ENCODE data around the gene RERE. TPM values are rescaled to one million over a fixed set of nuclear protein-coding genes. Genes with fewer than 3 reads are reported as not detected.

RERE gene
- total RNA-seq, 2 experiments from 2014 or later, result 73.1 to 211 TPM

DNA sequence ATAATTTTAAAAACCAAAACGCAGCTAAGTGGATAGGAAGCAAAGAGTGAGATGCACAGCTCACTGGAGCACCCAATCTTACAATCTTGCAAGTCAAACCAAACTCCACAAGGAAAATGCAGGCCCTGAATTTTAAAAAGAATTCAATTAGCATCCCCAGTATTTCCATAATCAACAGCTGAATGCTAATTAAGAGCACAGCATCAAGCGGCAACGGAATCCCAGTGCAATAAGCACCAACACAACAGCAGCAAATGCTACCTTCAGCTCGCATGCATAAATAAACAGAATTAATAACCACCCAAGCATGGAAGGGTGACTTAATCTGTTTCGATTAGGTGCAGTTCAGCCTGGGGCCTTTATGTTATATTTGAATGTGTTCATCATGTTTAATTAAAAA is 356.7 kb downstream of the RERE start:
- Histone ChIP-seq H3K36me3 (ENCODE audit: insufficient read depth, low read length) (peaks cover 34% of the 10 kb centered on the region; the same call in 1 of the 2 replicates), H3K4me3 (ENCODE audit: low read depth, low read length, poor library complexity, severe bottlenecking) (peak overlapping the region; percentile 32), H3K4me2 (ENCODE audit: low read length) (peak overlapping the region; percentile 65), H2AFZ (ENCODE audit: low read length) (no peak overlapping the region), H3K4me1 (ENCODE audit: insufficient read depth, low read length, poor library complexity, severe bottlenecking) (peaks cover 93% of the 10 kb centered on the region), H3K9me2 (ENCODE audit: insufficient read depth, low read length) (no peaks in the 10 kb centered on the region), H4K20me1 (ENCODE audit: insufficient read depth, low read length) (no peaks in the 10 kb centered on the region), H3K9me3 (ENCODE audit: low read length) (no peaks in the 10 kb centered on the region), H3K27ac (ENCODE audit: low read depth, low read length, poor library complexity, severe bottlenecking) (peak overlapping the region; percentile 82), H3K79me2 (ENCODE audit: insufficient read depth, low read depth, low read length) (peaks cover 54% of the 10 kb centered on the region)
- no TSS peak for BruUV-seq (replicated peaks)
- DNase-seq (ENCODE audit: low spot score), result no peak
- ChIA-PET POLR2A (interaction anchor here (0.5 to 2.2 kb wide), 17 partner anchors 9 to 234 kb away, joined by 3 to 9 read pairs (median 4); no protein-coding TSS in a partner anchor), CTCF (ENCODE audit: unreplicated experiment) (no interaction called here)
- intact Hi-C loops (cut with micrococcal nuclease; ENCODE audit: unreplicated experiment), result loop anchor here (2.0 kb wide), 1 partner anchor 32 kb away; no protein-coding TSS in a partner anchor
- TF ChIP-seq EZH2phosphoT487 (IDR thresholded peaks at IDR 0.05; ENCODE audit: borderline replicate concordance, low read depth, low read length), result no peak
- TF ChIP-seq, protein P1, sequence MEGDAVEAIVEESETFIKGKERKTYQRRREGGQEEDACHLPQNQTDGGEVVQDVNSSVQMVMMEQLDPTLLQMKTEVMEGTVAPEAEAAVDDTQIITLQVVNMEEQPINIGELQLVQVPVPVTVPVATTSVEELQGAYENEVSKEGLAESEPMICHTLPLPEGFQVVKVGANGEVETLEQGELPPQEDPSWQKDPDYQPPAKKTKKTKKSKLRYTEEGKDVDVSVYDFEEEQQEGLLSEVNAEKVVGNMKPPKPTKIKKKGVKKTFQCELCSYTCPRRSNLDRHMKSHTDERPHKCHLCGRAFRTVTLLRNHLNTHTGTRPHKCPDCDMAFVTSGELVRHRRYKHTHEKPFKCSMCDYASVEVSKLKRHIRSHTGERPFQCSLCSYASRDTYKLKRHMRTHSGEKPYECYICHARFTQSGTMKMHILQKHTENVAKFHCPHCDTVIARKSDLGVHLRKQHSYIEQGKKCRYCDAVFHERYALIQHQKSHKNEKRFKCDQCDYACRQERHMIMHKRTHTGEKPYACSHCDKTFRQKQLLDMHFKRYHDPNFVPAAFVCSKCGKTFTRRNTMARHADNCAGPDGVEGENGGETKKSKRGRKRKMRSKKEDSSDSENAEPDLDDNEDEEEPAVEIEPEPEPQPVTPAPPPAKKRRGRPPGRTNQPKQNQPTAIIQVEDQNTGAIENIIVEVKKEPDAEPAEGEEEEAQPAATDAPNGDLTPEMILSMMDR (conservative IDR thresholded peaks at IDR 0.05; ENCODE audit: low read length), result no peak

DNA sequence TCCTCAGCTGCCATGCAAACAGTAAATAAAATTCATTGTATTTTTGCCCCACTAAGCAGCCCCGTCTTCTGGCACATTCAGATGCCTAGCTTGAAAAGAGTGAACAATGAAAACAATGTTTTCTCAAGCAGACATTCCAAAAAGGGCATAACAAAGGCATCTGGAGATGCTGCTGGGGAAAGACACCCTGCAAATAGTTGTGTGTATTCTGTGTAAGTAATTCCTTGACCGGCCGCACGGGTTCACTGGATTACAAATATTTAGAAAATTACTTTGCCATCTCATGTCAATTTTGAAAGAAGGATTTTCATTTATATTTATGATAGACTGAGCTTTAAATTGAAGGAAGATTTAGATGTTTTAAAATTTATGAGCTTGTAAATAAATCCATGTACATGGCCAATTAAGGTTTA is 357.3 kb downstream of the RERE start:
- POLR2A ChIA-PET, result interaction anchor here (0.5 to 2.2 kb wide), 16 partner anchors 10 to 235 kb away, joined by 3 to 9 read pairs (median 4); no protein-coding TSS in a partner anchor

DNA sequence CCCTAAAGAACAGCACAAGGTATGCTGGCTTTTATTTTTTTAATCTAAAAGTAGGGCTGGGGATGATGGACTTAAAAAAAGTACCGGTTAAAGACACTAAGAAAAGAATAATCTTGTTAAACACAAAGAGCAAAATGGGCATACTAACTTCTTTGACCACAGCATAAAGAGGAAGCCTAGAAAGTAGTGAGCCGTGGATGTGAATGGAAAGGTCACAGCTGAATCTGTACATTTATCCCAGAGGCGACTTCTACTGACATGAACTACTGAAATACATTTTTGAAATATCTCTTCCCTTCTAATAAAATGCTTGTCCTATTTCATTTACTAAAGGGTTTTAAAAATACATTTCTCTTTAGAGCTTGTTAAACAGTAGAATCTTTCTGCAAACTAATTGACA is 358.8 kb downstream of the RERE start:
- H2AFZ ChIP-seq (ENCODE audit: low read length), result no peak overlapping the region
- TF ChIP-seq, protein P1 (conservative IDR thresholded peaks at IDR 0.05; ENCODE audit: low read length), result no peak
- no peak for TF ChIP-seq EZH2phosphoT487 (IDR thresholded peaks at IDR 0.05; ENCODE audit: borderline replicate concordance, low read depth, low read length)
- H3K4me1 ChIP-seq (ENCODE audit: insufficient read depth, low read length, poor library complexity, severe bottlenecking), result peaks cover 72% of the 10 kb centered on the region
- H3K4me2 ChIP-seq (ENCODE audit: low read length), result peak overlapping the region; percentile 56
- DNase-seq (ENCODE audit: low spot score), result peak; percentile 34
- H3K9me3 ChIP-seq (ENCODE audit: low read length), result no peaks in the 10 kb centered on the region
- TSS peak; percentile 6 for BruUV-seq (replicated peaks)
- H3K9me2 ChIP-seq (ENCODE audit: insufficient read depth, low read length), result no peaks in the 10 kb centered on the region
- intact Hi-C loops (cut with micrococcal nuclease; ENCODE audit: unreplicated experiment), result no loop called here
- peaks cover 32% of the 10 kb centered on the region for H3K36me3 ChIP-seq (ENCODE audit: insufficient read depth, low read length)
- peak overlapping the region; percentile 30 for H3K4me3 ChIP-seq (ENCODE audit: low read depth, low read length, poor library complexity, severe bottlenecking)
- peaks cover 54% of the 10 kb centered on the region for H3K79me2 ChIP-seq (ENCODE audit: insufficient read depth, low read depth, low read length)
- H4K20me1 ChIP-seq (ENCODE audit: insufficient read depth, low read length), result no peaks in the 10 kb centered on the region
- ChIA-PET POLR2A (no interaction called here), CTCF (ENCODE audit: unreplicated experiment) (no interaction called here)
- peak overlapping the region; percentile 64 for H3K27ac ChIP-seq (ENCODE audit: low read depth, low read length, poor library complexity, severe bottlenecking)

More for the DNA sequence above, 357.3 kb downstream of the RERE start:
- H3K36me3 ChIP-seq (ENCODE audit: insufficient read depth, low read length), result peaks cover 37% of the 10 kb centered on the region; the same call in 1 of the 2 replicates
- H3K27ac ChIP-seq (ENCODE audit: low read depth, low read length, poor library complexity, severe bottlenecking), result peak overlapping the region; percentile 82
- intact Hi-C loops (cut with micrococcal nuclease; ENCODE audit: unreplicated experiment), result loop anchor here (2.0 kb wide), 1 partner anchor 31 kb away; no protein-coding TSS in a partner anchor
- CTCF ChIA-PET (ENCODE audit: unreplicated experiment), result no interaction called here
- H3K79me2 ChIP-seq (ENCODE audit: insufficient read depth, low read depth, low read length), result peaks cover 54% of the 10 kb centered on the region
- H4K20me1 ChIP-seq (ENCODE audit: insufficient read depth, low read length), result no peaks in the 10 kb centered on the region
- H3K4me2 ChIP-seq (ENCODE audit: low read length), result peak overlapping the region; percentile 65; the same call in 1 of the 2 replicates
- no peaks in the 10 kb centered on the region for H3K9me3 ChIP-seq (ENCODE audit: low read length)
- no peaks in the 10 kb centered on the region for H3K9me2 ChIP-seq (ENCODE audit: insufficient read depth, low read length)
- H3K4me1 ChIP-seq (ENCODE audit: insufficient read depth, low read length, poor library complexity, severe bottlenecking), result peaks cover 87% of the 10 kb centered on the region
- no TSS peak for BruUV-seq (replicated peaks)
- no peak for DNase-seq (ENCODE audit: low spot score)
- no peak for TF ChIP-seq EZH2phosphoT487 (IDR thresholded peaks at IDR 0.05; ENCODE audit: borderline replicate concordance, low read depth, low read length)
- TF ChIP-seq, protein P1 (conservative IDR thresholded peaks at IDR 0.05; ENCODE audit: low read length), result no peak
- H3K4me3 ChIP-seq (ENCODE audit: low read depth, low read length, poor library complexity, severe bottlenecking), result no peak overlapping the region
- no peak overlapping the region for H2AFZ ChIP-seq (ENCODE audit: low read length)

Measured in OCI-LY7 (cell line).